ENCODE data around the gene GIN1.

GIN1 gene

GRCh38 chr5:103109277-103109676 is 10.7 kb downstream of the GIN1 start:
- H3K27ac ChIP-seq (ENCODE audit: low read length), result no peak overlapping the region
- H3K4me1 ChIP-seq (ENCODE audit: control insufficient read depth in 1 of 2, insufficient read depth in 2 of 2, low read length in 2 of 2), result no peaks in the 10 kb centered on the region
- H3K36me3 ChIP-seq (ENCODE audit: control insufficient read depth in 1 of 2, insufficient read depth in 2 of 2, low read length in 2 of 2), result peaks cover 0 to under 1% of the 10 kb centered on the region in 2 donors
- H3K9me3 ChIP-seq (ENCODE audit: control insufficient read depth in 1 of 2, low read length in 2 of 2), result no peaks in the 10 kb centered on the region
- H3K27me3 ChIP-seq (ENCODE audit: low read depth, low read length), result no peaks in the 10 kb centered on the region
- H3K4me3 ChIP-seq (ENCODE audit: low read depth in 1 of 2, low read length in 2 of 2), result no peak overlapping the region

DNA sequence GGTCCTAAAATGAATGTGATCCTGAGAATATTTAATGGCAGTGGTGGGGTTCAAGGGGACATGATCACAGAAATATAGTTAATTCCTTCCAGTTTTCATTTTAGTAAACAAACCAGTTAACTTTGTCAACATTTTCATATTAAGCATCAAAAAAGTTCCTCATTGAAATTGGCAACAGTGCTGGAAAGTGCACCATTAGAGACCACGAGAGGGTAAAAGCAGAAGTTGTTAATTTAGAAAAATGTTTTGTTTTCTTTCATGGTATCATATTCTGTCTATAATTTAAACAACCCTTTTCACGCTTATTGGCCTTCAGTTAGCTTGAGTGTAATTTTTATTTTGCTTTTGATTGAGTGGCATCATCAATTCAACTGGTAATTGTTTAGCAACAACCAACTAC is 11.9 kb downstream of the GIN1 start:
- no peak overlapping the region for H3K4me3 ChIP-seq (ENCODE audit: low read depth in 1 of 2, low read length in 2 of 2)
- no peak overlapping the region for H3K27ac ChIP-seq (ENCODE audit: low read length)
- H3K27me3 ChIP-seq (ENCODE audit: low read depth, low read length), result no peaks in the 10 kb centered on the region
- no peaks in the 10 kb centered on the region for H3K4me1 ChIP-seq (ENCODE audit: control insufficient read depth in 1 of 2, insufficient read depth in 2 of 2, low read length in 2 of 2)
- H3K9me3 ChIP-seq (ENCODE audit: control insufficient read depth in 1 of 2, low read length in 2 of 2), result no peaks in the 10 kb centered on the region
- H3K36me3 ChIP-seq (ENCODE audit: control insufficient read depth in 1 of 2, insufficient read depth in 2 of 2, low read length in 2 of 2), result peaks cover 0 to 10% of the 10 kb centered on the region in 2 donors

- Histone ChIP-seq H3K27me3 (ENCODE audit: low read depth, low read length) (no peaks in the 10 kb centered on the region), H3K36me3 (ENCODE audit: control insufficient read depth in 1 of 2, insufficient read depth in 2 of 2, low read length in 2 of 2) (peaks cover 0 to 35% of the 10 kb centered on the region in 2 donors), H3K4me3 (ENCODE audit: low read depth in 1 of 2, low read length in 2 of 2) (no peak overlapping the region), H3K9me3 (ENCODE audit: control insufficient read depth in 1 of 2, low read length in 2 of 2) (no peaks in the 10 kb centered on the region), H3K4me1 (ENCODE audit: control insufficient read depth in 1 of 2, insufficient read depth in 2 of 2, low read length in 2 of 2) (no peaks in the 10 kb centered on the region), H3K27ac (ENCODE audit: low read length) (no peak overlapping the region)
Measured at GRCh38 chr5:103102234-103102633, 17.7 kb downstream of the GIN1 start.

DNA sequence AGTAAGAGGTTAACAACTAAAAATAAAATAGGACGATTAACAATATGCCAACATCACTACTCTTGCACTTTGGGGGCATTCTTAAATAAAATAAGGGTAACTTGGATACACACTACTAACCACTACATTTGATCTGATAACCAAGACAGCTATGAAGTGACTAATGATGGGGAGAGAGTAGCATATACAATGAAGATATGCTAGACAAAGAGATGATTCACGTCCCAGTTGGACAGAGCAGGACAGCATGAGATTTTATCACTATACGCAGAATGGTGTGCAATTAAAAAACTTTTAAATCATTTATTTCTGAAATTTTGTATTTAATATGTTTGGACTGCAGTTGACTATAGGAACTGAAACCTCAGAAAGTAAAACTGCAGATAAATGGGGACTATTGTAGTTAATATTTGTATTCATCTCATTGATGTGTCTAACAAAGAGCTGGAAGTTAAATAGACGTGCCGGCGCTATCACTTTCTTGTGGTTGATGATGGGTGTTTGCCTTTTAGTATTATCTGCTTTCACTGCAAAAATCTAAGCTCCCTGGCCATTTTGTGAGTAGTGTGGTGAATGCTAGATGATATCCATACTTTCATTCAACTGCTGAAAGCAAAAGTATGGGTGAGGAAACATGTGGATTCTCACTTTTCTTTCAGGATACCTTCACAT is 18.7 kb downstream of the GIN1 start:
- no peak overlapping the region for H3K4me3 ChIP-seq (ENCODE audit: low read depth in 1 of 2, low read length in 2 of 2)
- H3K27me3 ChIP-seq (ENCODE audit: low read depth, low read length), result no peaks in the 10 kb centered on the region
- no peaks in the 10 kb centered on the region for H3K4me1 ChIP-seq (ENCODE audit: control insufficient read depth in 1 of 2, insufficient read depth in 2 of 2, low read length in 2 of 2)
- peaks cover 0 to 40% of the 10 kb centered on the region in 2 donors for H3K36me3 ChIP-seq (ENCODE audit: control insufficient read depth in 1 of 2, insufficient read depth in 2 of 2, low read length in 2 of 2)
- H3K9me3 ChIP-seq (ENCODE audit: control insufficient read depth in 1 of 2, low read length in 2 of 2), result no peaks in the 10 kb centered on the region
- no peak overlapping the region for H3K27ac ChIP-seq (ENCODE audit: low read length)

DNA sequence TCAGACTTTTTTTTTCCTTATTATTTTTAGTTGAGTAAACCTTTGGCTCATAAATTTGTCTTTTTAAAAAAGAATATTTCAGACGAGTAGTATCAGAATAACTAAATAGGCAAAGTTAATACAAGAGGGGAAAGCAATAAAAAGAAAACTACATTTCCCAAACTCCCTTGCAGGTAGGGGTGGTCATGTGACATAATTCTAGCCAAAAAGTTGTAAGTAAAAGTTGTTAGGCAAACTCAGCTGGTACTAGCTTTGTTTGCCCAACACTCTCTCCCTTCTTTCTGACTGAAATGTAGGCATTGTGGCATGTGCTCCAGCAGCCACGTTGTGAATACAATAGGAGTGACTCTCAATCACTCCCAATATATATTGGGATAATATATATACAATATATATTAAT is 20.9 kb downstream of the GIN1 start:
- Histone ChIP-seq H3K4me3 (ENCODE audit: low read depth in 1 of 2, low read length in 2 of 2) (no peak overlapping the region), H3K4me1 (ENCODE audit: control insufficient read depth in 1 of 2, insufficient read depth in 2 of 2, low read length in 2 of 2) (no peaks in the 10 kb centered on the region), H3K36me3 (ENCODE audit: control insufficient read depth in 1 of 2, insufficient read depth in 2 of 2, low read length in 2 of 2) (peaks cover 0 to 40% of the 10 kb centered on the region in 2 donors), H3K27me3 (ENCODE audit: low read depth, low read length) (no peaks in the 10 kb centered on the region), H3K9me3 (ENCODE audit: control insufficient read depth in 1 of 2, low read length in 2 of 2) (no peaks in the 10 kb centered on the region), H3K27ac (ENCODE audit: low read length) (no peak overlapping the region)

DNA sequence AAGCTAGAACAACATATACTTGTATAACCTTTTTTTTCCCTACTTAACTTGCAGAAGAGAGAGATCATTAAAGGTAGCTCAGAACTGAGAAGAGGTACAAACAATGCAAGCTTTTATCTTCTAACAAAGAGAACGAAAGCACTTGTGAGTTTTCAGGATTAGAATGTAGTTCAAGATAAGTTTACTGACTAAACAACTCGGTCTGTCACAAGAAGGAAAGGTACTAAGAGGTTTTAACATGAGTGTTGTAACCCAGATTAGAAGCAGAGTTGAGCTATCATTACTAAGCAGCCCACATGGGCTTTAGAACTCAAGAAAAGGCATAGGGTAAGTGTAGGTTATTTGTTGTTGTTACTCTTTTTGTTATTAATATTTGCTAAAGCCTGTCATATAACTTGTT is 25.2 kb downstream of the GIN1 start:
- H3K27ac ChIP-seq (ENCODE audit: low read length), result no peak overlapping the region
- no peak overlapping the region for H3K4me3 ChIP-seq (ENCODE audit: low read depth in 1 of 2, low read length in 2 of 2)
- H3K9me3 ChIP-seq (ENCODE audit: control insufficient read depth in 1 of 2, low read length in 2 of 2), result no peaks in the 10 kb centered on the region
- H3K36me3 ChIP-seq (ENCODE audit: control insufficient read depth in 1 of 2, insufficient read depth in 2 of 2, low read length in 2 of 2), result peaks cover 6 to 21% of the 10 kb centered on the region in 2 donors
- no peaks in the 10 kb centered on the region for H3K27me3 ChIP-seq (ENCODE audit: low read depth, low read length)
- no peaks in the 10 kb centered on the region for H3K4me1 ChIP-seq (ENCODE audit: control insufficient read depth in 1 of 2, insufficient read depth in 2 of 2, low read length in 2 of 2)

DNA sequence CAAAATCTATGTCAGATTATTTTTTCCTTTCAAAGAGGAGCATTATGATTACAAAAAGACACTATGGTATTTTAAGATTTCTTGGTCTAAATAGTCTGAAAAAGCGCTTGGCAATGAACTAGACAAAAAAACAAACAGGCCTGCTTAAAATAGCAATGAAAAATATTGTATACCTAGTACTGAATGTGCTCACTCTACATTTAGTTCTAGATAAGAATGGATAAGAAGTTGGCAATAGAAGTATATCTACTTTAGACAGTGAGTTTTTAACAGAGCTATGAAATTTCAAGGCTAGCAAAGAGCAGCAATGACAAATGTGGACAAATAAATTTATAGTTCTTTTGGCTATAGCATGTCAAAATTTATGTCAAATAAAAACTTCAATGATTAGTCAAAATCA is 26.2 kb downstream of the GIN1 start:
- H3K27ac ChIP-seq (ENCODE audit: low read length), result no peak overlapping the region
- H3K27me3 ChIP-seq (ENCODE audit: low read depth, low read length), result no peaks in the 10 kb centered on the region
- no peaks in the 10 kb centered on the region for H3K9me3 ChIP-seq (ENCODE audit: control insufficient read depth in 1 of 2, low read length in 2 of 2)
- H3K4me1 ChIP-seq (ENCODE audit: control insufficient read depth in 1 of 2, insufficient read depth in 2 of 2, low read length in 2 of 2), result no peaks in the 10 kb centered on the region
- peaks cover 6 to 21% of the 10 kb centered on the region in 2 donors for H3K36me3 ChIP-seq (ENCODE audit: control insufficient read depth in 1 of 2, insufficient read depth in 2 of 2, low read length in 2 of 2)
- no peak overlapping the region for H3K4me3 ChIP-seq (ENCODE audit: low read depth in 1 of 2, low read length in 2 of 2)

- Histone ChIP-seq H3K27me3 (ENCODE audit: low read depth, low read length) (no peaks in the 10 kb centered on the region), H3K27ac (ENCODE audit: low read length) (no peak overlapping the region), H3K4me1 (ENCODE audit: control insufficient read depth in 1 of 2, insufficient read depth in 2 of 2, low read length in 2 of 2) (no peaks in the 10 kb centered on the region), H3K36me3 (ENCODE audit: control insufficient read depth in 1 of 2, insufficient read depth in 2 of 2, low read length in 2 of 2) (peaks cover 6 to 24% of the 10 kb centered on the region in 2 donors), H3K9me3 (ENCODE audit: control insufficient read depth in 1 of 2, low read length in 2 of 2) (no peaks in the 10 kb centered on the region), H3K4me3 (ENCODE audit: low read depth in 1 of 2, low read length in 2 of 2) (no peak overlapping the region)
Measured at GRCh38 chr5:103092676-103093075, 27.3 kb downstream of the GIN1 start.

GRCh38 chr5:103090791-103091190 is 29.1 kb downstream of the GIN1 start:
- Histone ChIP-seq H3K27me3 (ENCODE audit: low read depth, low read length) (no peaks in the 10 kb centered on the region), H3K36me3 (ENCODE audit: control insufficient read depth in 1 of 2, insufficient read depth in 2 of 2, low read length in 2 of 2) (peaks cover 13 to 35% of the 10 kb centered on the region in 2 donors), H3K4me3 (ENCODE audit: low read depth in 1 of 2, low read length in 2 of 2) (no peak overlapping the region), H3K27ac (ENCODE audit: low read length) (no peak overlapping the region), H3K9me3 (ENCODE audit: control insufficient read depth in 1 of 2, low read length in 2 of 2) (peaks cover 0 to 4% of the 10 kb centered on the region in 2 donors), H3K4me1 (ENCODE audit: control insufficient read depth in 1 of 2, insufficient read depth in 2 of 2, low read length in 2 of 2) (no peaks in the 10 kb centered on the region)

- Histone ChIP-seq H3K36me3 (ENCODE audit: control insufficient read depth in 1 of 2, insufficient read depth in 2 of 2, low read length in 2 of 2) (peaks cover 17 to 49% of the 10 kb centered on the region in 2 donors), H3K9me3 (ENCODE audit: control insufficient read depth in 1 of 2, low read length in 2 of 2) (peaks cover 5 to 6% of the 10 kb centered on the region in 2 donors), H3K27me3 (ENCODE audit: low read depth, low read length) (no peaks in the 10 kb centered on the region), H3K4me1 (ENCODE audit: control insufficient read depth in 1 of 2, insufficient read depth in 2 of 2, low read length in 2 of 2) (no peaks in the 10 kb centered on the region), H3K27ac (ENCODE audit: low read length) (no peak overlapping the region), H3K4me3 (ENCODE audit: low read depth in 1 of 2, low read length in 2 of 2) (no peak overlapping the region)
Measured at GRCh38 chr5:103089272-103089671, 30.7 kb downstream of the GIN1 start.

- peaks cover 13 to 28% of the 10 kb centered on the region in 2 donors for H3K9me3 ChIP-seq (ENCODE audit: control insufficient read depth in 1 of 2, low read length in 2 of 2)
- no peaks in the 10 kb centered on the region for H3K27me3 ChIP-seq (ENCODE audit: low read depth, low read length)
- H3K27ac ChIP-seq (ENCODE audit: low read length), result no peak overlapping the region
- peaks cover 17 to 36% of the 10 kb centered on the region in 2 donors for H3K36me3 ChIP-seq (ENCODE audit: control insufficient read depth in 1 of 2, insufficient read depth in 2 of 2, low read length in 2 of 2)
- no peak overlapping the region for H3K4me3 ChIP-seq (ENCODE audit: low read depth in 1 of 2, low read length in 2 of 2)
- no peaks in the 10 kb centered on the region for H3K4me1 ChIP-seq (ENCODE audit: control insufficient read depth in 1 of 2, insufficient read depth in 2 of 2, low read length in 2 of 2)
Measured at GRCh38 chr5:103086547-103086946, 33.4 kb downstream of the GIN1 start.

GRCh38 chr5:103079796-103080195 is 40.1 kb downstream of the GIN1 start:
- Histone ChIP-seq H3K4me3 (ENCODE audit: low read depth in 1 of 2, low read length in 2 of 2) (peak overlapping the region in 1 of 2 donors; percentile 41), H3K27ac (ENCODE audit: low read length) (no peak overlapping the region), H3K27me3 (ENCODE audit: low read depth, low read length) (no peaks in the 10 kb centered on the region), H3K9me3 (ENCODE audit: control insufficient read depth in 1 of 2, low read length in 2 of 2) (peaks cover 8 to 85% of the 10 kb centered on the region in 2 donors), H3K4me1 (ENCODE audit: control insufficient read depth in 1 of 2, insufficient read depth in 2 of 2, low read length in 2 of 2) (no peaks in the 10 kb centered on the region), H3K36me3 (ENCODE audit: control insufficient read depth in 1 of 2, insufficient read depth in 2 of 2, low read length in 2 of 2) (peaks cover 0 to 6% of the 10 kb centered on the region in 2 donors)
